Skeletal muscle satellite cell (primary cell): ENCODE results near the gene SF3B1.
"Not testable (repeated sequence)": the region's sequence is repeated elsewhere in the genome, so short reads cannot be mapped to it uniquely, and the experiment has no call there.

Experiments used
- H3K27me3 ChIP-seq: 2 replicates; pipeline ENCODE4 v1.7.0; 2013; ENCODE audit warnings: low read length; ENCODE audit not compliant: control insufficient read depth, insufficient read depth
- H3K36me3 ChIP-seq: 2 replicates; pipeline ENCODE4 v1.7.0; 2013; ENCODE audit warnings: mild to moderate bottlenecking, control low read depth, low read length; ENCODE audit not compliant: insufficient read depth
- H3K4me1 ChIP-seq: 2 replicates; pipeline ENCODE4 v1.7.0; 2013; ENCODE audit warnings: low read length; ENCODE audit not compliant: control insufficient read depth, insufficient read depth
- H3K4me2 ChIP-seq: 2 replicates; pipeline ENCODE4 v1.7.0; 2013; ENCODE audit warnings: mild to moderate bottlenecking, low read length
- H3K4me3 ChIP-seq: 2 replicates; pipeline ENCODE4 v1.7.0; 2013; ENCODE audit warnings: low read length
- H3K9ac ChIP-seq: 2 replicates; pipeline ENCODE4 v1.7.0; 2013; ENCODE audit warnings: mild to moderate bottlenecking, low read depth, low read length, moderate library complexity
- H3K9me3 ChIP-seq: replicated peaks from 2 replicates; pipeline ENCODE4 v1.7.0; 2013; ENCODE audit warnings: mild to moderate bottlenecking, control low read depth, low read length

The SF3B1 gene

GRCh38 chr2:197432527-197432926 lies 2.3 kb downstream of the SF3B1 start:
- H3K4me3 ChIP-seq = peak overlapping the region; percentile 92
- H3K9ac ChIP-seq = peak overlapping the region; percentile 98
- H3K4me1 ChIP-seq = peaks cover 29% of the 10 kb centered on the region

GRCh38 chr2:197431858-197432257 lies 3.0 kb downstream of the SF3B1 start:
- H3K36me3 ChIP-seq = peaks cover 5% of the 10 kb centered on the region
- peak overlapping the region; percentile 88 for H3K4me2 ChIP-seq
- no peak overlapping the region for H3K9ac ChIP-seq
- no peaks in the 10 kb centered on the region for H3K9me3 ChIP-seq
- H3K4me1 ChIP-seq = peaks cover 29% of the 10 kb centered on the region
- H3K4me3 ChIP-seq = peak overlapping the region; percentile 92
- H3K27me3 ChIP-seq = no peaks in the 10 kb centered on the region

More at GRCh38 chr2:197432527-197432926, 2.3 kb downstream of the SF3B1 start:
- H3K36me3 ChIP-seq, H3K9me3 ChIP-seq, H3K27me3 ChIP-seq: not testable (repeated sequence)
- peak overlapping the region; percentile 88 for H3K4me2 ChIP-seq

- H3K9ac ChIP-seq = no peak overlapping the region
- peaks cover 11% of the 10 kb centered on the region for H3K36me3 ChIP-seq
- H3K4me3 ChIP-seq = no peak overlapping the region
- H3K27me3 ChIP-seq = no peaks in the 10 kb centered on the region
- H3K4me1 ChIP-seq = peaks cover 29% of the 10 kb centered on the region
- no peaks in the 10 kb centered on the region for H3K9me3 ChIP-seq
- no peak overlapping the region for H3K4me2 ChIP-seq
Observed at GRCh38 chr2:197427986-197428385, 6.8 kb downstream of the SF3B1 start.

- no peak overlapping the region for H3K4me2 ChIP-seq
- H3K9ac ChIP-seq = no peak overlapping the region
- no peak overlapping the region for H3K4me3 ChIP-seq
- H3K4me1 ChIP-seq = peaks cover 19% of the 10 kb centered on the region
- peaks cover 15% of the 10 kb centered on the region for H3K36me3 ChIP-seq
- H3K9me3 ChIP-seq = no peaks in the 10 kb centered on the region
- no peaks in the 10 kb centered on the region for H3K27me3 ChIP-seq
Observed at GRCh38 chr2:197426723-197427603, 7.9 kb downstream of the SF3B1 start.

- H3K9ac ChIP-seq = no peak overlapping the region
- peaks cover 14% of the 10 kb centered on the region for H3K4me1 ChIP-seq
- H3K36me3 ChIP-seq = peaks cover 27% of the 10 kb centered on the region
- no peaks in the 10 kb centered on the region for H3K27me3 ChIP-seq
- no peaks in the 10 kb centered on the region for H3K9me3 ChIP-seq
- no peak overlapping the region for H3K4me3 ChIP-seq
- H3K4me2 ChIP-seq = no peak overlapping the region
Observed at GRCh38 chr2:197425550-197425949, 9.3 kb downstream of the SF3B1 start.

- Histone ChIP-seq H3K9ac (no peak overlapping the region), H3K27me3 (no peaks in the 10 kb centered on the region), H3K4me1 (peaks cover 10% of the 10 kb centered on the region), H3K36me3 (peaks cover 44% of the 10 kb centered on the region), H3K9me3 (no peaks in the 10 kb centered on the region), H3K4me2 (no peak overlapping the region), H3K4me3 (no peak overlapping the region)
Observed at GRCh38 chr2:197423307-197423706, 11.5 kb downstream of the SF3B1 start.

GRCh38 chr2:197419438-197419837 lies 15.4 kb downstream of the SF3B1 start:
- H3K4me2 ChIP-seq = no peak overlapping the region
- H3K27me3 ChIP-seq = no peaks in the 10 kb centered on the region
- no peaks in the 10 kb centered on the region for H3K4me1 ChIP-seq
- no peaks in the 10 kb centered on the region for H3K9me3 ChIP-seq
- H3K4me3 ChIP-seq = no peak overlapping the region
- H3K36me3 ChIP-seq = peaks cover 73% of the 10 kb centered on the region
- H3K9ac ChIP-seq = no peak overlapping the region

GRCh38 chr2:197416268-197416667 lies 18.6 kb downstream of the SF3B1 start:
- Histone ChIP-seq H3K4me3 (no peak overlapping the region), H3K9me3 (no peaks in the 10 kb centered on the region), H3K4me1 (no peaks in the 10 kb centered on the region), H3K36me3 (peaks cover 76% of the 10 kb centered on the region), H3K9ac (no peak overlapping the region), H3K4me2 (no peak overlapping the region), H3K27me3 (no peaks in the 10 kb centered on the region)

GRCh38 chr2:197414515-197414914 lies 20.3 kb downstream of the SF3B1 start:
- Histone ChIP-seq H3K4me2 (no peak overlapping the region), H3K9me3 (no peaks in the 10 kb centered on the region), H3K27me3 (no peaks in the 10 kb centered on the region), H3K4me1 (no peaks in the 10 kb centered on the region), H3K9ac (no peak overlapping the region), H3K4me3 (no peak overlapping the region), H3K36me3 (peaks cover 73% of the 10 kb centered on the region)

GRCh38 chr2:197414039-197414438 lies 20.8 kb downstream of the SF3B1 start:
- peaks cover 73% of the 10 kb centered on the region for H3K36me3 ChIP-seq
- H3K4me3 ChIP-seq = no peak overlapping the region
- H3K9me3 ChIP-seq = no peaks in the 10 kb centered on the region
- H3K4me2 ChIP-seq = no peak overlapping the region
- H3K9ac ChIP-seq = no peak overlapping the region
- no peaks in the 10 kb centered on the region for H3K4me1 ChIP-seq
- H3K27me3 ChIP-seq = no peaks in the 10 kb centered on the region

GRCh38 chr2:197405582-197405981 lies 29.2 kb downstream of the SF3B1 start:
- Histone ChIP-seq H3K4me2 (no peak overlapping the region), H3K4me1 (no peaks in the 10 kb centered on the region), H3K4me3 (no peak overlapping the region), H3K27me3 (no peaks in the 10 kb centered on the region), H3K9ac (no peak overlapping the region), H3K9me3 (no peaks in the 10 kb centered on the region), H3K36me3 (peaks cover 94% of the 10 kb centered on the region)
